B cell (primary cell): ENCODE measurements around the gene CHCHD5.

Source experiments
- EZH2 ChIP-seq: IDR thresholded peaks from 2 replicates; pipeline ENCODE4 v1.6.1; 2012; ENCODE audit warnings: borderline replicate concordance, low read depth, mild to moderate bottlenecking, moderate library complexity, low read length; ENCODE audit not compliant: insufficient read depth, poor library complexity, severe bottlenecking
- TF ChIP-seq, protein P1 (sequence below): fragments of 200-600 bp; IDR thresholded peaks from one replicate; pipeline ENCODE4 v1.8.0; 2022; ENCODE audit warnings: antibody characterized with exemption, mild to moderate bottlenecking

GRCh38 chr2:112588611-112589045, 4.2 kb downstream of the CHCHD5 start:
- TF ChIP-seq, protein P1, sequence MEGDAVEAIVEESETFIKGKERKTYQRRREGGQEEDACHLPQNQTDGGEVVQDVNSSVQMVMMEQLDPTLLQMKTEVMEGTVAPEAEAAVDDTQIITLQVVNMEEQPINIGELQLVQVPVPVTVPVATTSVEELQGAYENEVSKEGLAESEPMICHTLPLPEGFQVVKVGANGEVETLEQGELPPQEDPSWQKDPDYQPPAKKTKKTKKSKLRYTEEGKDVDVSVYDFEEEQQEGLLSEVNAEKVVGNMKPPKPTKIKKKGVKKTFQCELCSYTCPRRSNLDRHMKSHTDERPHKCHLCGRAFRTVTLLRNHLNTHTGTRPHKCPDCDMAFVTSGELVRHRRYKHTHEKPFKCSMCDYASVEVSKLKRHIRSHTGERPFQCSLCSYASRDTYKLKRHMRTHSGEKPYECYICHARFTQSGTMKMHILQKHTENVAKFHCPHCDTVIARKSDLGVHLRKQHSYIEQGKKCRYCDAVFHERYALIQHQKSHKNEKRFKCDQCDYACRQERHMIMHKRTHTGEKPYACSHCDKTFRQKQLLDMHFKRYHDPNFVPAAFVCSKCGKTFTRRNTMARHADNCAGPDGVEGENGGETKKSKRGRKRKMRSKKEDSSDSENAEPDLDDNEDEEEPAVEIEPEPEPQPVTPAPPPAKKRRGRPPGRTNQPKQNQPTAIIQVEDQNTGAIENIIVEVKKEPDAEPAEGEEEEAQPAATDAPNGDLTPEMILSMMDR: no peak
- TF ChIP-seq EZH2: no peak
